ENCODE data around the gene ADH1A. TPM values are rescaled to one million over a fixed set of nuclear protein-coding genes. Genes with fewer than 3 reads are reported as not detected.
A peak's percentile ranks its signal among the peaks of the same experiment; 100 is the strongest.

Gene ADH1A
- total RNA-seq, 1 experiment from 2014 or later: not detected

- no peaks in the 10 kb centered on the region for H3K36me3 ChIP-seq (ENCODE audit: low read depth)
- ChIA-PET CTCF (no interaction called here), POLR2A (ENCODE audit: unreplicated experiment) (no interaction called here)
- intact Hi-C loops (cut with micrococcal nuclease; ENCODE audit: unreplicated experiment): no loop called here
- BruUV-seq (replicated peaks): no TSS peak
- 0 out of 2 replicates have a peak, but pooled peaks cover 4% of the 10 kb centered on the region for H3K9me2 ChIP-seq (ENCODE audit: insufficient read depth)
- no peak overlapping the region for H3K4me3 ChIP-seq
- H3K79me2 ChIP-seq (ENCODE audit: low read depth): no peaks in the 10 kb centered on the region
- H3K27me3 ChIP-seq (ENCODE audit: insufficient read depth, low read depth): no peaks in the 10 kb centered on the region
- no peak overlapping the region for H3K27ac ChIP-seq
- no peaks in the 10 kb centered on the region for H3K4me1 ChIP-seq (replicated peaks; ENCODE audit: insufficient read depth)
- TF ChIP-seq EZH2 (IDR thresholded peaks at IDR 0.05; ENCODE audit: low read depth): no peak
- no peak for TF ChIP-seq CTCF (conservative IDR thresholded peaks at IDR 0.05)
- DNase-seq: no peak
- no peaks in the 10 kb centered on the region for H3K9me3 ChIP-seq (ENCODE audit: insufficient read depth, low read depth)
- no peaks in the 10 kb centered on the region for H4K20me1 ChIP-seq (ENCODE audit: insufficient read depth)
- H3K4me2 ChIP-seq: no peak overlapping the region
- no peak overlapping the region for H2AFZ ChIP-seq
- H3F3A ChIP-seq (ENCODE audit: insufficient read depth, low read depth): no peaks in the 10 kb centered on the region
These were observed 15.0 kb upstream of the ADH1A start for GRCh38 chr4:99305638-99306400.

- no peak overlapping the region for H3K27ac ChIP-seq
- no peaks in the 10 kb centered on the region for H3K79me2 ChIP-seq (ENCODE audit: low read depth)
- H3K4me2 ChIP-seq: no peak overlapping the region
- no peaks in the 10 kb centered on the region for H3F3A ChIP-seq (ENCODE audit: insufficient read depth, low read depth)
- no peaks in the 10 kb centered on the region; the same call in 1 of the 2 replicates for H3K27me3 ChIP-seq (ENCODE audit: insufficient read depth, low read depth)
- ChIA-PET POLR2A (ENCODE audit: unreplicated experiment) (interaction anchor here (0.7 kb wide), 1 partner anchor 371 kb away, joined by 3 read pairs; no protein-coding TSS in a partner anchor), CTCF (no interaction called here)
- H3K4me1 ChIP-seq (replicated peaks; ENCODE audit: insufficient read depth): no peaks in the 10 kb centered on the region
- TF ChIP-seq EZH2 (IDR thresholded peaks at IDR 0.05; ENCODE audit: low read depth) (no peak), CTCF (conservative IDR thresholded peaks at IDR 0.05) (no peak)
- intact Hi-C loops (cut with micrococcal nuclease; ENCODE audit: unreplicated experiment): no loop called here
- BruUV-seq (replicated peaks): no TSS peak
- H3K9me2 ChIP-seq (ENCODE audit: insufficient read depth): 0 out of 2 replicates have a peak, but pooled peaks cover 4% of the 10 kb centered on the region
- H3K4me3 ChIP-seq: no peak overlapping the region
- no peak for DNase-seq
- H2AFZ ChIP-seq: no peak overlapping the region
- H3K36me3 ChIP-seq (ENCODE audit: low read depth): no peaks in the 10 kb centered on the region
- no peaks in the 10 kb centered on the region; the same call in 1 of the 2 replicates for H3K9me3 ChIP-seq (ENCODE audit: insufficient read depth, low read depth)
- H4K20me1 ChIP-seq (ENCODE audit: insufficient read depth): no peaks in the 10 kb centered on the region
These were observed 10.8 kb upstream of the ADH1A start for GRCh38 chr4:99301376-99302164.

- DNase-seq: peak in 1 of 2 experiments; percentile 10
- no TSS peak for BruUV-seq (replicated peaks)
- CTCF ChIA-PET: no interaction called here
- no peaks in the 10 kb centered on the region; the same call in 1 of the 2 replicates for H3K27me3 ChIP-seq (ENCODE audit: insufficient read depth, low read depth)
- no peak overlapping the region for H3K27ac ChIP-seq
- POLR2A ChIA-PET (ENCODE audit: unreplicated experiment): interaction anchor here (0.7 kb wide), 1 partner anchor 370 kb away, joined by 3 read pairs; no protein-coding TSS in a partner anchor
- H3K4me2 ChIP-seq: no peak overlapping the region
- H3K4me1 ChIP-seq (replicated peaks; ENCODE audit: insufficient read depth): no peaks in the 10 kb centered on the region
- no peak overlapping the region for H2AFZ ChIP-seq
- H3K9me2 ChIP-seq (ENCODE audit: insufficient read depth): no peaks in the 10 kb centered on the region
- no peaks in the 10 kb centered on the region for H3K36me3 ChIP-seq (ENCODE audit: low read depth)
- H4K20me1 ChIP-seq (ENCODE audit: insufficient read depth): no peaks in the 10 kb centered on the region
- no peaks in the 10 kb centered on the region; the same call in 1 of the 2 replicates for H3K9me3 ChIP-seq (ENCODE audit: insufficient read depth, low read depth)
- TF ChIP-seq EZH2 (IDR thresholded peaks at IDR 0.05; ENCODE audit: low read depth): no peak
- TF ChIP-seq CTCF (conservative IDR thresholded peaks at IDR 0.05): no peak
- no peaks in the 10 kb centered on the region for H3K79me2 ChIP-seq (ENCODE audit: low read depth)
- intact Hi-C loops (cut with micrococcal nuclease; ENCODE audit: unreplicated experiment): no loop called here
- H3K4me3 ChIP-seq: no peak overlapping the region
- no peaks in the 10 kb centered on the region for H3F3A ChIP-seq (ENCODE audit: insufficient read depth, low read depth)
These were observed 10.1 kb upstream of the ADH1A start for GRCh38 chr4:99300934-99301333.

Data from PC-9 (cell line).